ENCODE results near the gene CYP4Z1. TPM values are rescaled to one million over a fixed set of nuclear protein-coding genes. Genes with fewer than 3 reads are reported as not detected.

Gene CYP4Z1
- total RNA-seq, 2 experiments from 2014 or later, result not detected

Other genes with a start within 250 kb of the CYP4Z1 start
- gene CYP4A11, start 125.8 kb upstream of the CYP4Z1 start, total RNA-seq (2014; rRNA removed; shearing (Covaris generic)), result 0.13 TPM in 1 of 2 replicates, not detected in the other
- not detected in 2 replicates for gene CYP4A11, start 125.8 kb upstream of the CYP4Z1 start, total RNA-seq (2022)
- gene CYP4X1, start 43.6 kb upstream of the CYP4Z1 start, total RNA-seq (2014; rRNA removed; shearing (Covaris generic)), result not detected in 2 replicates
- gene CYP4X1, start 43.6 kb upstream of the CYP4Z1 start, total RNA-seq (2022), result not detected in 2 replicates
- not detected in 2 replicates for gene CYP4A22, start 70.2 kb downstream of the CYP4Z1 start, total RNA-seq (2014; rRNA removed; shearing (Covaris generic))
- not detected in 2 replicates for gene CYP4A22, start 70.2 kb downstream of the CYP4Z1 start, total RNA-seq (2022)
- not detected in 2 replicates for gene PDZK1IP1, start 122.8 kb downstream of the CYP4Z1 start, total RNA-seq (2014; rRNA removed; shearing (Covaris generic))
- gene PDZK1IP1, start 122.8 kb downstream of the CYP4Z1 start, total RNA-seq (2022), result not detected in 2 replicates
- gene TAL1, start 165.0 kb downstream of the CYP4Z1 start, total RNA-seq (2014; rRNA removed; shearing (Covaris generic)), result not detected in 2 replicates
- not detected in 2 replicates for gene TAL1, start 165.0 kb downstream of the CYP4Z1 start, total RNA-seq (2022)
- gene STIL, start 246.9 kb downstream of the CYP4Z1 start, total RNA-seq (2014; rRNA removed; shearing (Covaris generic)), result 39.8 and 46.6 TPM in 2 replicates
- 54.0 and 60.0 TPM in 2 replicates for gene STIL, start 246.9 kb downstream of the CYP4Z1 start, total RNA-seq (2022)

Measured in OCI-LY7 (cell line).